NCI-H345 (cell line): Measurements from ENCODE around the gene PRRX1.

Experiments
- DNase-seq: peaks from one replicate; lab custom pipeline; 2025; lab: John Stamatoyannopoulos, UW

Gene PRRX1

GRCh38 chr1:170664828-170665612 is 1.1 kb downstream of the PRRX1 start:
- DNase-seq = peak; percentile 29

DNA sequence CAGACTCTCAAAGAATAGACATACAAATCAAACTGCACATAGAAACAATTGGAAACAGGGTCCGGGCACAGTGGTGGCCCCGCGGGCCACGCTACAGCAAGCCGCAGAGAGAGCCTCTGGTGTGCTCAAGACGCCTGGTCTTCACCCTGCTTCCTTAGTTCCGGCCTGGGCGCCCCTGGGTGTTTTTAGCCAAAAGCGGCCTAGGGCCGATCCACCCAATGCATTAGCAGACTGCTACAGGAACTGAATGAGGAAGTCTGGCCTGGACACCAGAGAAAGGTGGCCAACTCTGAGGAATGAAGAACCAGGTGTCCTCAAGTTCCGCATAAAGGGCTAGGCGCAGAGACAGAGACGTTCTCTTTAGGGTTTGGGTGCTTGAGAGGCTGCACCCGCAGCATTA is 1.7 kb downstream of the PRRX1 start:
- no peak for DNase-seq

GRCh38 chr1:170666541-170667254 is 2.8 kb downstream of the PRRX1 start:
- no peak for DNase-seq

GRCh38 chr1:170668209-170669106 is 4.5 kb downstream of the PRRX1 start:
- no peak for DNase-seq

DNA sequence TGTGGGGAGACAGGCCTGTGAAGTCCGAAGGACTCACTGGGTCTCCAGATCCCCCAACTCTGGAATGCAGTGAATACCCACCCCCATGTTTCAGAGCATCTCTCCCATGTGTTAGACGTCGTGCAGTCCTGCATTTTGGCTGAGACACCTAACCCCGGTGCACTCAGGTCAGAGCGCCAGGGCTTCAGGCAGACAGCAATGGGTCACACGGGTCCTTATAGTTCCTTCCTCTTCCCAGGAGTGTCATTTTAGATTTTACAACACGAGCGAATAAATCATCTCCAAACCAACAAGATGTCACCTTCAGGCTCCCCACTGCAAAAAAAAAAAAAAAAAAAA is 5.1 kb downstream of the PRRX1 start:
- no peak for DNase-seq

DNA sequence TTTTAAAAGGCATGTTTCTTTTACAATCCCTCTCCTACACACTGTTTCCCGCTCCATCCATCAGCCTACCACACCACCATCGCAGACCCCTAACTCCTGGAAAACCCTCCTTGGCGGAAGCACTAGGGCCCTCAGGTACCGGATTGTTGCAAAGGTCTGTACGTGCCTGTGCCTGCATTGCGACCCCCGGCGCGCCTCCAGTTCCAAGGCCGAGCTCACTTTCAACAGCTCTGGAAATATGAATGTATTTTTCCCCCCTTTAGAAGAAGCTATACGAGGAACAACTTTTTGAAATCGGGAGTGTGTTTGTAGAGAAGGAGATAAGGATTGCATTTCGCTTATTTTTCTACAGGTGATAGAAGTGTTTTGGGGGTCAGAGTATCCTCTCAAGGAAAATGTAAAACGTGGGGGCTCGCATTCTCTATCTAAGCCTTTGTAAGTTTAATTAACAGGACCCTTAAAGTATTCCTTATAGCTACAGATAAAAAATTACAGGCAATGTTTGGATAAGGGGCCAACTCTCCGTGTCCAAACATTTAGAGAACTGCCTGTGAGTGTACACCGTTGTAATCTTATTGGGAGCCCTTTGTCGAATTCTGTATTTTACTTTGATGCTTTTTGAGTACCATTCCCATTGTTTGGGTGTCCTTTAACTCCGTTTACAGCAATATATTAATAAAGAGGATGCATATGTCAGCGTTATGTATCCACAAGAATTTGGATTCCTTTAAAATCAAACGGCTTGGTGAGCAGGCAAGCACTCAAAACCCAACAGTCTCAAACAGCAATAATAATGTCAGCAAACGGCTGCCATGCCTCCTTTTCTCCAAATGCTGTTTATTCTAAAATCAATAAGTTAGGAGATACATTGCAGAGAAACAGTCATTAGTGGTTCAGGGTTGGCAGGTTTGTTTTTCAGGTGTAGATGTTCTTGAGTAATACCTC is 5.9 kb downstream of the PRRX1 start:
- DNase-seq = no peak

DNA sequence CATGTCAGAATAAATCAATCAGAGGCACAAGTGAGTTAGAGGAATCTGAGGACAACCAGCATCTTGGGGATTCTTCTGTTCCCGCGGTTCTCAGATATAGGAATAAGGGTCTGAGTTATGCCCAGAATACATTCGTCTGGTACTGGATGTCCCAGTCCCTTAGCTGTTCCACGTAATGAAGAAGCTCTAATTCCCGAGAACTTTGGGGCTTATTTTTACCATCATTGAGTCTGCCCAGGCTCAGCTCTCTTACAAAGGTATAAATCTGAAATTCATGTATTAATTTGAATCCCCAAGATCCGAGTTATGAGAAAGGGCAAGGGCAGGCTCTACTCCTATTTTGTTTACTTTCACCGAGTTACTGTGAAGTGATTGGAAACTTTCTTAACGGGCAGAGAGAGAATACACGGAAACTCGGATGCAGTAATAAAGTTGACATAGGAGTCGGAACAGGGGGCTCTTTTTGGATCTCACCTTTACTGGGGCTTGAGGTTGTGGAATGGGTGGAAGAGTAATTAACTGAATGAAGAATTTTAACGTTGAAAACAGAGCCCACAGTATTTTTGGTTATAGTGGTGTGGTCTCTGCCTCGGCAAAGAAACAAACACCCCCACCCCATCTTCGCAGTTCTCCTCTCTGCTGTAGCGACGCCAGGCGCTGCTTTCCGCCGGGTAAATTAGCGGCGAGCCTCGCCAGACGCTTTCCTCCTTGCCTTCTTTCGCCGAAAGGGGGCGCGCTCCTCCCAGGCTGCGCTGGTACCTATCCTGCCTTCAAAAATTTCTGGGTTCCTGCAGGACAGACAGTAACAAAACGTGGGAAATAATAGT is 7.1 kb downstream of the PRRX1 start:
- DNase-seq = no peak

DNA sequence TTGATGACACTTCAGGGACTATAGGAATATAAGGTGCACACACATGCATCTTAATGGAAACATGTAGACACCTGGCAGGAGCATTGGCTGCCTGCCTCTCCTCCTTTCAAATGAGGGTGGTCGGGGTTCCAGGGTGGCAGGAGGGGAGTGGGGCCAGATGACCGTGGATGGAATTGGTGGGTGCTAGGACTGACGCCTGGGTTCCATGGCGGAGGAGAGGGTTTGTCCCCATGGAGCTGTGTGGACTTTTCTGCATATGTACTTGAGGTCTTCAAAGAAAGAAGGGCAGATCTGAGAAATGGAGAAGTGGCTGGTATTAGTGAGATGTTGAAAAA is 7.7 kb downstream of the PRRX1 start:
- no peak for DNase-seq

- no peak for DNase-seq
Observed at GRCh38 chr1:170672316-170672715, 8.4 kb downstream of the PRRX1 start.

- no peak for DNase-seq
Observed at GRCh38 chr1:170674239-170674638, 10.3 kb downstream of the PRRX1 start.

DNA sequence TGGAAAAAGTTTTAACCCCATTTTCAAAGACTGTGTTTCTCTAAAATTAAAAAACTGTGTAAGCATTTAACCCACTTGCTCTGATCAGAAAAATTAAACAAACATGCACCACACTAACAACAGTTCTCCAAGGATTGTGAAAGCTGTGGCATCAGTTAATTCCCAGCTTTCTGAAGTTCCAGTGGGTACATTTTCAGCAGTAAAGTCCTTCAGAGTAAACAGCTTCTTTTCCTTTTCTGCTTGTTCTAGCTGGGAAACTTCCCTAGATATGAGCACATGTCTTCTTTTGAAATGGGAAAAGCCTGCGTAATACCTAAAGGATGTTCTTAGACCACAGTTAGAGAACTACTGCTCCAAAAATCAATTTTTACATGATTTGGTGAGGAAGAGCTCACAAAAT is 11.1 kb downstream of the PRRX1 start:
- no peak for DNase-seq

DNA sequence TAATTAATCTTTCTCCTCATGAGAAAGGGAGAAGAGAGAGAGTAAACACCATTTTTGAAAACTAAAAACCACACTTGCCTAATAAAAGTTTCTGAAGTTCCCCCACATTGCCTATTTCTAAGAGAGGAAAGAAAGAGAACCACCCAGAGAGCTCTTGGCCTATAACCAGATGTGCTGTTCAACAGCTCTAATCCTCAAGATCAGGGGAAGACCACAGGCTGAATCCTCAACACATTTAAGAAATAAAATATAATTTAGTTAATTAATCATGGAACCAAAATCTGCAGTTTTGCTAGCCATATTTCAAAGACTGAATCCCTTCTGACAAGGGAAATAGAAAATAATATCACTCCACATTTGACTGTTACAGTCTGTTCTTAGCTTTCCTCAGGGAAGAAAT is 11.9 kb downstream of the PRRX1 start:
- no peak for DNase-seq

DNA sequence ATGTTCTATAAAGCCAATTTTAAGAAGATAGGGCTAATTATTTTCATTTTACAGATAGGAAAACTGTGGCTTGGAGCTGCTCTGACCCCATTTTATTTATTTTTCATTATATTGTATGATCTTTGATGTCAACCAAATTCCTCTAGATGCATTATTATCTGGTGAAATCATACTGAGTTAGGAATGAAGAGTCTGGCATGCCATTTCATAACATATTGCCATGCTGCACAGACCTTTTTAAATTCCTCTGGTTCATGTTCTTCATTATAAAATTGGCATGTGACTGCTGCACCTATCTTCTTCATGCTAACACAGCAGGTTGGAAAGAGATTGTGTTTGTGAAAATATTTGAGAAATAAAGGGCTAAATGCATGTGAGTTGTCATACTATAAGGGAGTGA is 12.7 kb downstream of the PRRX1 start:
- no peak for DNase-seq

GRCh38 chr1:170678027-170678600 is 14.2 kb downstream of the PRRX1 start:
- DNase-seq = no peak

GRCh38 chr1:170680428-170680827 is 16.5 kb downstream of the PRRX1 start:
- DNase-seq = no peak

DNA sequence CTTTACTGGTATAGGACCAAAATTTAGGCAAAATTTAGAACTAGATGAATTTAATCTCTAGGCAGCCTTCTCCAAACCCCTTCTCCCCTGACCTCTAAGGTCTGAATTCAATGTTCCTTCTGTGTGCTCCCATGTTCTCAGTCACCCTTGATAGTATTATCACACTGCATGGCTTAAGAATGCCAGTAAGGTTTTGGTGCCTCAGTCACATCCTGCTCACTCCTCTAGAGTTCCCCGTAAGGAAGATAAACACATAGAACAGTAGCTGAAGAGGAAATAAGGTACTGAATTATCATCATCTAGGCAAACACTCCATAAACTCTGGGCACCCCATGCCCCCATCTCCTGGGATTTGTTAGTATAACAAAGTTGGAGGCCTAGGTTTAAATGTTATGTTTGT is 18.2 kb downstream of the PRRX1 start:
- DNase-seq = no peak

DNA sequence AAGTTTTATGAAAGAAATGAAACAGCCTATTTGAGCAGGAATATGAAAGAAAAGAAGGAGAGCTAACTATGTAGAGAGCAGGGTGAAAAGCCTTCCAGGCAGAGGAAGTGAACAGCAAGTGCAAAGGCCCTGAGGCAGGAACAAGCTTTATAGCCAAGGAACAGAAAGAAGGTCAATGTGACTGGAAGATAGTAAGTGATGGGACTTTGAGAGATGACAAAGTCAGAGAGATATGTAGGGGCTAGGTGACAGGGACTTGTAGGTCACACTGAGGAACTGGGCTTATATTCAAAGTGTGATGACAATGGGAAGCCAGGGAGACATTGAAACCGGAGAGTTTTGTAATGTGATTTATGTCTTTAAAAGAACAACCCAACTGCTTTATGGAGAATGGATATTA is 18.9 kb downstream of the PRRX1 start:
- no peak for DNase-seq

DNA sequence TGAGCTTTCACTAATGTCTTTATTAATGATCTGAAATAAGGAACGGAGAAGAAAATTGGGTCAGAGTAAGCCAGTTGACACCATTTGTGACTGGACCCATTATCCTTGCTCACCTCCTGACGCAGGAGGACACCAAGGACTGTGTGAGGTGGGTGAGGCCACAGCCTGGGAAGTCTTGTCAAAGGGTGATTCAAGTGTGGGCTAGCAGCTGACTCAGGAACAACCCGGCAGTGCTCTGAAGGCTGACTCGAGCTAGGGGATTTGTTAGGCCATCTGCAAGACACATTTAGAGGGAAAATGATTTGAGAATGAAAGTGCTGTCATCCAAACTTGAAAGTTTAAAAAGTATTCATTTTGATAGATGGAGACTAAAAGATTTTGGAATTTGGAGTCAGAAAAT is 21.2 kb downstream of the PRRX1 start:
- DNase-seq = no peak

- DNase-seq = no peak
Observed at GRCh38 chr1:170686291-170686690, 22.4 kb downstream of the PRRX1 start.

DNA sequence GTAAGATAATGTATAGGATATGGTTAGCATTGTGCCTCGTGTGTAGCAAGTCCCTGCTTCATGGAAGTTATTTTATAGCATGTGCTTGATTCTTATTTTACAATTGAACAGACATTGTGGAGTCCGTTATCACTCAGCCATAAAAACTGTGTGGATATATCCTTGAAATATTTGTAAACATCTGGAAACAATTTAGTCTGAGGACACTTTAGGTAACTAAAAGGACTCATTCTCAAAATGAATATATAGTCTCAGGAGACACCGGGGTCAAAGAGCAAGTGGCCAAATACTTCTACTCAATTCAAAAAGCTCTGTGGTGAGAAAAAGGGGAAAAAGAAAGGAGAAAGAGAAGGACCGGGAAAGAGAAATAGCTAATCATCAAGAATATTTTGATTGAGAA is 23.7 kb downstream of the PRRX1 start:
- no peak for DNase-seq

DNA sequence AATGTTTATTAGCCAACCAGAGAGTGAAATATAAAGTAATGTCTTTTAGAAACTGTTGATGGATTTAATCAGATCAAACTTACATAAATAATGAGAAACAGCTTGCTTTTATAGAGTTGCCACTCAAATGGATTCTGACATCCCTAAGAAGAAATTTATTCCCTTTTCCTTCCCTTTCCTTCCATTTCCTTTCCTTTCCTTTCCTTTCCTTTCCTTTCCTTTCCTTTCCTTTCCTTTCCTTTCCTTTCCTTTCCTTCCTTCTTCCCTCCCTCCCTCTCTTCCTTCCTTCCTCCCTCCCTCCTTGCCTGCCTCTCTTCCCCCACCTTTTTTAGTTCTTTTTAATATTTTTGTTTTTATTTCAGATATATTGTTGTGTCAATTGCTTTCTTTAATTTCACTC is 27.3 kb downstream of the PRRX1 start:
- DNase-seq = no peak
